Measurements from ENCODE around the gene PER1. TPM values are rescaled to one million over a fixed set of nuclear protein-coding genes. Genes with fewer than 3 reads are reported as not detected.

PER1 gene
- total and polyA plus RNA-seq, 10 of the 15 experiments (the other 5 are each of a cell fraction or from before 2014, with no cell fraction given), result 0.02 to 25.1 (median 5.4) TPM

DNA sequence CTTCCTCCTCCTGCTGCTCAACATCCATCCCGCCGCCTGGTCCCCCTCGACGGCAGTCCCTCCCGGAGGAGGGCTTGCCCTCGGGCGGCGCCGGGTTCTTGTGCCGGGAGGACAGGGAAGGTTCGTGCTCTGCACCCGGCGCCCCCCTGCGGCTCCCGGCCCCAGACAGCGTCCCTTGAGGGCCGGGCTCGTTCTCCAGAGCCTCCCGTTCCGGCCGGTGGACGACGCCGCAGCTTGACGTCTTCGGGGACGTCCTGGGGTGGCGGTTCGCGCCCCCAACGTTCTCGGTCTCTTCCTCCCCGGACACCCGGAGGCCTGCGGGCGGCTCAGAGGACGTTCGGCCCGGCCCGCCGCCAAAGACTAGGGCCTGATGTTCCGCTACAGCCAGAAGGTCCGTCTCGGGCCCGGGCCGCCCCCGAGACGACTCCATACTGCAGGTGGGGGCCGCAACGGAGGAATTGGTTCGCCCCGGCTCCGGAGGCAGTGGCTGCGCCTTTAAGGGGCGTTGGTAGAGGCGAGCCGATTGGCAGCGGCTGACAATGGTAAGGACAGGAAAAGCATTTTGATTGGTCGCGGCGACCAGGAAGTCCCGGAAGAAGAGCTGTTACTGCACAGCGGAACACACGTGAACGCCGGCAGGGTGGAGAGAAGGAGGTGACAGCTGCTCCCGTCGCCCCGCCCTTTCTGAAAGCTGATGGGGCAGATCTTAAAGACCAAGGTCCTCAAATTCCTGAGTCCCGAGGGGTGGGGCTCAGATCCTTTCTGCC, 37.7 kb upstream of the PER1 start, which contains the start of gene BORCS6 (continued):
- TF ChIP-seq, protein P1, sequence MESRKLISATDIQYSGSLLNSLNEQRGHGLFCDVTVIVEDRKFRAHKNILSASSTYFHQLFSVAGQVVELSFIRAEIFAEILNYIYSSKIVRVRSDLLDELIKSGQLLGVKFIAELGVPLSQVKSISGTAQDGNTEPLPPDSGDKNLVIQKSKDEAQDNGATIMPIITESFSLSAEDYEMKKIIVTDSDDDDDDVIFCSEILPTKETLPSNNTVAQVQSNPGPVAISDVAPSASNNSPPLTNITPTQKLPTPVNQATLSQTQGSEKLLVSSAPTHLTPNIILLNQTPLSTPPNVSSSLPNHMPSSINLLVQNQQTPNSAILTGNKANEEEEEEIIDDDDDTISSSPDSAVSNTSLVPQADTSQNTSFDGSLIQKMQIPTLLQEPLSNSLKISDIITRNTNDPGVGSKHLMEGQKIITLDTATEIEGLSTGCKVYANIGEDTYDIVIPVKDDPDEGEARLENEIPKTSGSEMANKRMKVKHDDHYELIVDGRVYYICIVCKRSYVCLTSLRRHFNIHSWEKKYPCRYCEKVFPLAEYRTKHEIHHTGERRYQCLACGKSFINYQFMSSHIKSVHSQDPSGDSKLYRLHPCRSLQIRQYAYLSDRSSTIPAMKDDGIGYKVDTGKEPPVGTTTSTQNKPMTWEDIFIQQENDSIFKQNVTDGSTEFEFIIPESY (IDR thresholded peaks at IDR 0.05), result 0 out of 2 replicates have a peak, but pooled peaks have one; percentile 38
- TF ChIP-seq POU2F2 (IDR thresholded peaks at IDR 0.05; ENCODE audit: borderline replicate concordance, low read depth, low read length) (peak; percentile 59; the same call in 1 of the 3 replicates), STAT3 (IDR thresholded peaks at IDR 0.05; ENCODE audit: low read depth, low read length) (no peak), RFX5 (IDR thresholded peaks at IDR 0.05; ENCODE audit: low read depth, low read length) (peak; percentile 67; the same call in 1 of the 2 replicates)

DNA sequence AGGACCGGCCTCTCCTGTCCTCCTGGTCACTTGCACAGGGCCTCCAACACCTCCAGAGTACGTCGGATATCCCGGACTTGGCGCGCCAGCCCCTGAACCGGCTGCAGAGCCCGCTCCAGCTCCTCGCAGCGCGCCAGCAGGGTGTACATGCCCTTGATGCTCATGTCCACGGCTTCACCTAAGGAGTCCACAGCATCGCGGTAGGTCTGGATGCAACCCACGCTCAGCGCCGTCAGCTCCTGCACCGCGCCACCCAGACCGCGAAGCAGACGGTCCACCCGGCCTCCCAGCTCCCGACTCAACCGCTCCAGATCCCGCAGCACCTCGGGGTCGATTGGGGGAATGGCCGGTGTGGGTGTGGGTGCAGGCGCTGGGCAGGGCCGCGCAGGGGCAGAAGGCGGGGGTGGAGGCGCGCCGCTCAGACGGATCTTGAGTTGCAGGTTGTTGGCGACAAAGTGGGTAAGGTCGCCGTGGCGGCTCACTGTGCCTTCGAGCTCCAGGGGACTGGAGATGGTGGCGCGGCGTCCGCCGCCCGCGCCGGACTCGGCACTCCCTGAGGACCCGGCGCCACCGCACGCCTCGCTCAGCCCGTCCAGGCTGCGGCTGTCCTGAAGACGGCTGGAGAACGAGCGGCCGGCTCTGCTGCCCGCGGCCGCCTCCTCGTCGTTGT, 37.0 kb upstream of the PER1 start:
- RAD21 ChIA-PET (ENCODE audit: unreplicated experiment), result interaction anchor here (0.5 to 8.1 kb wide), 7 partner anchors 16 to 257 kb away, joined by 3 to 117 read pairs (median 7); partner anchors contain the start of genes AURKB, CNTROB, SLC25A35 and TRAPPC1
- peak overlapping the region; percentile 79 for H2AFZ ChIP-seq (ENCODE audit: control insufficient read depth, low read depth, low read length)

More for the DNA sequence above, 37.0 kb upstream of the PER1 start:
- ChIA-PET SMC1A (ENCODE audit: uncharacterized antibody, unreplicated experiment) (interaction anchor here (1.0 to 4.1 kb wide), 7 partner anchors 15 to 57 kb away, joined by 3 to 40 read pairs (median 4); no protein-coding TSS in a partner anchor), POLR2A (interaction anchor here (1.1 to 8.1 kb wide), 11 partner anchors 10 to 306 kb away, joined by 3 to 146 read pairs (median 17); partner anchors contain the start of genes AURKB, CTC1, PER1 and PFAS), CTCF (interaction anchor here (0.6 to 6.2 kb wide), 6 partner anchors 10 to 560 kb away, joined by 3 to 53 read pairs (median 4); partner anchors contain the start of gene AURKB)
- TF ChIP-seq EGR1 (IDR thresholded peaks at IDR 0.05; ENCODE audit: borderline replicate concordance in 1 of 2, low read depth in 2 of 2, low read length in 2 of 2) (peak in 1 of 2 experiments; percentile 71; a peak in 2 of 3 replicates), SMAD5 (IDR thresholded peaks at IDR 0.05; ENCODE audit: low read depth) (no peak)
- Histone ChIP-seq H3K79me2 (ENCODE audit: control insufficient read depth, insufficient read depth, low read length) (peaks cover 18% of the 10 kb centered on the region), H3K9me3 (replicated peaks; ENCODE audit: control insufficient read depth, insufficient read depth, low read length) (no peaks in the 10 kb centered on the region), H4K20me1 (ENCODE audit: control insufficient read depth, insufficient read depth) (no peaks in the 10 kb centered on the region), H3K4me1 (ENCODE audit: control insufficient read depth, insufficient read depth, low read length) (peaks cover 17% of the 10 kb centered on the region), H3K9ac (ENCODE audit: control insufficient read depth, insufficient read depth, low read length) (peak overlapping the region; percentile 80), H3K4me2 (ENCODE audit: control insufficient read depth, insufficient read depth) (peak overlapping the region; percentile 82), H3K27ac (ENCODE audit: control insufficient read depth, insufficient read depth) (peak overlapping the region; percentile 90), H3K27me3 (replicated peaks in 1 of 2; ENCODE audit: control insufficient read depth in 2 of 2, insufficient read depth in 2 of 2, low read length in 1 of 2) (no peaks in the 10 kb centered on the region), H3K4me3 (peak overlapping the region; percentile 68), H3K36me3 (ENCODE audit: control insufficient read depth in 2 of 2, insufficient read depth in 2 of 2, low read length in 1 of 2) (no peaks in the 10 kb centered on the region)
- no peak for FAIRE-seq
- ATAC-seq, result peak; percentile 1
- WGBS (ENCODE audit: insufficient coverage, insufficient replicate concordance, low lambda C conversion rate, missing lambda C conversion rate), result 5% methylated on average over 67 of the region's 67 CpGs
- in situ Hi-C loops (cut with MboI), result loop anchor here (5.0 kb wide), 1 partner anchor 33 kb away; no protein-coding TSS in a partner anchor
- no TSS peak for BruUV-seq (replicated peaks)
- intact Hi-C loops (cut with micrococcal nuclease; ENCODE audit: unreplicated experiment), result loop anchor here (5.0 kb wide), 1 partner anchor 52 kb away; no protein-coding TSS in a partner anchor
- no peak for DNase-seq (ENCODE audit: low read depth, low spot score)
